Measurements from ENCODE around the gene GPC3. TPM values are rescaled to one million over a fixed set of nuclear protein-coding genes. Genes with fewer than 3 reads are reported as not detected.
A peak's percentile ranks its signal among the peaks of the same experiment; 100 is the strongest.

Gene GPC3
- total RNA-seq, 1 donor: not detected

DNA sequence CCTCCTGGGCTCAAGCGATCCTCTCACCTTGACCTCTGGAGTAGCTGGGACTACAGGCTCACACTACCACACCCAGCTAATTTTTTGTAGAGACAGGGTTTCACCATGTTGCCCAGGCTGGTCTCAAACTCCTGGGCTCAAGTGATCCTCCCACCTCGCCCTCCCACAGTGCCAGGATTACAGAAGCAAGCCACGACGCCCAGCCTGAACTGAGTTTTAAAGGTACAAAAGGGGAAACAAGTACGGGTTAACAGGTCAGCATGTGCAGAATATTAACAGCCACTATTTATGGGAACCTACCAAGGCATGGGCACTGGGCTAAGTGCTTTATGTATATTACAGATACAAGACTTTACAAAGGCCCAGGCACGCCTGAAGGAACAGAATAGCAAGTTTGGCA lies 405.8 kb downstream of the GPC3 start:
- Histone ChIP-seq H3K4me1 (ENCODE audit: insufficient read depth, low read length) (peaks cover 6% of the 10 kb centered on the region), H4K20me1 (ENCODE audit: insufficient read depth, low read length) (no peaks in the 10 kb centered on the region), H3K4me3 (ENCODE audit: insufficient read depth, low read length) (no peak overlapping the region), H3K27ac (ENCODE audit: low read depth, low read length) (no peak overlapping the region), H3K79me2 (ENCODE audit: insufficient read depth, low read length) (no peaks in the 10 kb centered on the region), H3K36me3 (ENCODE audit: insufficient read depth, low read length) (no peaks in the 10 kb centered on the region), H3K4me2 (ENCODE audit: insufficient read depth, low read length) (no peak overlapping the region), H2AFZ (ENCODE audit: low read length) (no peak overlapping the region), H3K9me3 (ENCODE audit: low read depth, low read length) (no peaks in the 10 kb centered on the region), H3K27me3 (ENCODE audit: insufficient read depth, low read length) (peaks cover 4% of the 10 kb centered on the region)
- DNase-seq (ENCODE audit: insufficient read length, low spot score, missing footprints): no peak
- TF ChIP-seq, protein P1, sequence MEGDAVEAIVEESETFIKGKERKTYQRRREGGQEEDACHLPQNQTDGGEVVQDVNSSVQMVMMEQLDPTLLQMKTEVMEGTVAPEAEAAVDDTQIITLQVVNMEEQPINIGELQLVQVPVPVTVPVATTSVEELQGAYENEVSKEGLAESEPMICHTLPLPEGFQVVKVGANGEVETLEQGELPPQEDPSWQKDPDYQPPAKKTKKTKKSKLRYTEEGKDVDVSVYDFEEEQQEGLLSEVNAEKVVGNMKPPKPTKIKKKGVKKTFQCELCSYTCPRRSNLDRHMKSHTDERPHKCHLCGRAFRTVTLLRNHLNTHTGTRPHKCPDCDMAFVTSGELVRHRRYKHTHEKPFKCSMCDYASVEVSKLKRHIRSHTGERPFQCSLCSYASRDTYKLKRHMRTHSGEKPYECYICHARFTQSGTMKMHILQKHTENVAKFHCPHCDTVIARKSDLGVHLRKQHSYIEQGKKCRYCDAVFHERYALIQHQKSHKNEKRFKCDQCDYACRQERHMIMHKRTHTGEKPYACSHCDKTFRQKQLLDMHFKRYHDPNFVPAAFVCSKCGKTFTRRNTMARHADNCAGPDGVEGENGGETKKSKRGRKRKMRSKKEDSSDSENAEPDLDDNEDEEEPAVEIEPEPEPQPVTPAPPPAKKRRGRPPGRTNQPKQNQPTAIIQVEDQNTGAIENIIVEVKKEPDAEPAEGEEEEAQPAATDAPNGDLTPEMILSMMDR (IDR thresholded peaks at IDR 0.05; ENCODE audit: extremely low read depth, low read depth, low read length): no peak

DNA sequence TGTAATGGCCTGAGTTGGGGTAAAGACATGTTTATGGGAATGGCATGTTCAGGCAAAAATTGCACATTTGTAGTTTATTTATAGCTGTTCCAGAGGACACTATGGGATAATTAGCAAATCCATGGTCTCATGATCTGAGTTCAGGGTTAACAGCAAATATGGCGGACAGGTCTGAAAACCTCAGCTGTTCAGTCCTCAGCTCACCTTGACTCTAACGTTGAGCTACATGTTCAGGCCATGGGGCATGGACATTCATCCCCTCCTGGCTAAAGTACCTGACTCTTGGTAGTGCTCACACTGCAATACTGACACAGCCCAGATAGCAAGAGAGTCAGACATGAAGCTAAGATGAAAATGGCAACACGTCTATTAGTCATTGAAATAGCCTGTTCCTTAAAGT lies 408.5 kb downstream of the GPC3 start:
- H3K9me3 ChIP-seq (ENCODE audit: low read depth, low read length): peaks cover 2% of the 10 kb centered on the region
- TF ChIP-seq, protein P1 (IDR thresholded peaks at IDR 0.05; ENCODE audit: extremely low read depth, low read depth, low read length): no peak
- H3K27ac ChIP-seq (ENCODE audit: low read depth, low read length): no peak overlapping the region
- H4K20me1 ChIP-seq (ENCODE audit: insufficient read depth, low read length): no peaks in the 10 kb centered on the region
- H3K4me3 ChIP-seq (ENCODE audit: insufficient read depth, low read length): no peak overlapping the region
- no peaks in the 10 kb centered on the region for H3K27me3 ChIP-seq (ENCODE audit: insufficient read depth, low read length)
- DNase-seq (ENCODE audit: insufficient read length, low spot score, missing footprints): no peak
- H3K36me3 ChIP-seq (ENCODE audit: insufficient read depth, low read length): no peaks in the 10 kb centered on the region
- H3K79me2 ChIP-seq (ENCODE audit: insufficient read depth, low read length): no peaks in the 10 kb centered on the region
- no peak overlapping the region for H2AFZ ChIP-seq (ENCODE audit: low read length)
- H3K4me2 ChIP-seq (ENCODE audit: insufficient read depth, low read length): no peak overlapping the region
- H3K4me1 ChIP-seq (ENCODE audit: insufficient read depth, low read length): peaks cover 6% of the 10 kb centered on the region

DNA sequence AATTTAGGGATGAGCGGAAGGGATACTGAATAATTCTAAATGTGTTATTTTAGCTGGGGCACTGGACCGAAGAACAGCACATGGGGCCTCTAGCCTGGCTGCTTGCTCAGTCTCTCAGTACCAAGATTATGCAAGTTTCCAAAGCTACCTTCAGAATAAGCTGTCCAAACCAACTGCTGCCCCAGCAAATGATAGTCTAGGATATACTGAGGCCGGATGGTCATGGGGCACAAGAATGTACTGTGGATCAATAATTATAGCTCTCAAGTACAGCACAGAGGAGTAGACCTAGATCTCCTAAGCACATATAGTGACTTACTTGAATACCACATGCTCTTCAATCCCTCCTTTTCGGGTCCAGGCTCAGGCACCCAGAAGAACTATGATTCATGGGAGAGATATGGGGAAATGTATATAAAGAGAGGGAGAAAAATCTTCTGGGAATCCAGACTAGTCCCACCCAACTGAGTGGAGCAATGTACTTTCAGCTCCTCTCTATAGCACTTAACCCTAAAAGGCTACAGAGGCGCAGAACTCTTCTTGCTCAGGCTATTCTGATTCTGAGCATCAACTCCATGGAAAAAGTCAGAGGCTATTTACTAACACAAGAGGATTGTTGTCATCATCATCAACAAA lies 409.8 kb downstream of the GPC3 start:
- Histone ChIP-seq H2AFZ (ENCODE audit: low read length) (no peak overlapping the region), H3K9me3 (ENCODE audit: low read depth, low read length) (peaks cover 2% of the 10 kb centered on the region), H3K4me2 (ENCODE audit: insufficient read depth, low read length) (no peak overlapping the region), H3K27me3 (ENCODE audit: insufficient read depth, low read length) (no peaks in the 10 kb centered on the region), H3K36me3 (ENCODE audit: insufficient read depth, low read length) (no peaks in the 10 kb centered on the region), H3K27ac (ENCODE audit: low read depth, low read length) (no peak overlapping the region), H3K79me2 (ENCODE audit: insufficient read depth, low read length) (no peaks in the 10 kb centered on the region), H4K20me1 (ENCODE audit: insufficient read depth, low read length) (no peaks in the 10 kb centered on the region), H3K4me1 (ENCODE audit: insufficient read depth, low read length) (peaks cover 7% of the 10 kb centered on the region), H3K4me3 (ENCODE audit: insufficient read depth, low read length) (no peak overlapping the region)
- DNase-seq (ENCODE audit: insufficient read length, low spot score, missing footprints): peak; percentile 65
- TF ChIP-seq, protein P1 (IDR thresholded peaks at IDR 0.05; ENCODE audit: extremely low read depth, low read depth, low read length): no peak

DNA sequence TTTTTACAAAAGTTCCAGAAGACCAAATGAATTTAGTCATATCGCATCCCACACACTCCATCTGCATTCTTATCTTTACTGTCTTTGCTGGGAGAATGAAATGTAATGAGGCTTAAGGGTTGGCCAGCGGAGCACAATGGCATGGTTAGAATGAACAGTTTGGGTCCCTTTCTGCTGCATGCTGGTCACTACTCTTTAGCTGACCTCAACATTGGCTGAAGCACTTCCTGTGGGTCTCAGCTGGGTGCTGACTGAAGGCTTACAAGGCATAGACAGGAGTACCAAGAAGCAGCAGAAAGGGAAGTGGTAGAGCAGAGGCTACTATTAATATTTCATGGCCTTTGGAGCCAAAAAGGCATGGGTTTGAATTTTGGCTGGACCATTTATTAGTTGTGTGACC lies 410.7 kb downstream of the GPC3 start:
- H3K27me3 ChIP-seq (ENCODE audit: insufficient read depth, low read length): no peaks in the 10 kb centered on the region
- H3K4me1 ChIP-seq (ENCODE audit: insufficient read depth, low read length): peaks cover 11% of the 10 kb centered on the region
- no peaks in the 10 kb centered on the region for H3K36me3 ChIP-seq (ENCODE audit: insufficient read depth, low read length)
- peak; percentile 58 for DNase-seq (ENCODE audit: insufficient read length, low spot score, missing footprints)
- H3K4me2 ChIP-seq (ENCODE audit: insufficient read depth, low read length): no peak overlapping the region
- no peak overlapping the region for H3K4me3 ChIP-seq (ENCODE audit: insufficient read depth, low read length)
- H3K27ac ChIP-seq (ENCODE audit: low read depth, low read length): no peak overlapping the region
- H3K9me3 ChIP-seq (ENCODE audit: low read depth, low read length): peaks cover 2% of the 10 kb centered on the region
- H3K79me2 ChIP-seq (ENCODE audit: insufficient read depth, low read length): no peaks in the 10 kb centered on the region
- no peaks in the 10 kb centered on the region for H4K20me1 ChIP-seq (ENCODE audit: insufficient read depth, low read length)
- TF ChIP-seq, protein P1 (IDR thresholded peaks at IDR 0.05; ENCODE audit: extremely low read depth, low read depth, low read length): no peak
- H2AFZ ChIP-seq (ENCODE audit: low read length): no peak overlapping the region

Measured in osteoblast (primary cell).